ENCODE measurements around the gene PDGFB.

Gene PDGFB

GRCh38 chr22:39276440-39277141, 31.8 kb upstream of the PDGFB start:
- DNase-seq, result no peak

- DNase-seq, result no peak
Measured at GRCh38 chr22:39275814-39276439, 31.1 kb upstream of the PDGFB start.

- no peak for DNase-seq
Measured at GRCh38 chr22:39273950-39274887, 29.4 kb upstream of the PDGFB start.

GRCh38 chr22:39270792-39271191, 26.0 kb upstream of the PDGFB start:
- no peak for DNase-seq

- DNase-seq, result no peak
Measured at GRCh38 chr22:39270280-39270679, 25.5 kb upstream of the PDGFB start.

- no peak for DNase-seq
Measured at GRCh38 chr22:39269095-39269790, 24.5 kb upstream of the PDGFB start.

- DNase-seq, result no peak
Measured at GRCh38 chr22:39268645-39269044, 23.9 kb upstream of the PDGFB start.

- DNase-seq, result no peak
Measured at GRCh38 chr22:39267974-39268373, 23.2 kb upstream of the PDGFB start.

GRCh38 chr22:39266398-39267030, 21.7 kb upstream of the PDGFB start:
- DNase-seq, result no peak

GRCh38 chr22:39265143-39265886, 20.5 kb upstream of the PDGFB start:
- DNase-seq, result no peak

GRCh38 chr22:39264349-39265038, 19.7 kb upstream of the PDGFB start:
- no peak for DNase-seq

- DNase-seq, result no peak
Measured at GRCh38 chr22:39263626-39264348, 19.0 kb upstream of the PDGFB start.

- no peak for DNase-seq
Measured at GRCh38 chr22:39259666-39260065, 14.9 kb upstream of the PDGFB start.

GRCh38 chr22:39257901-39258475, 13.2 kb upstream of the PDGFB start:
- DNase-seq, result no peak

GRCh38 chr22:39256979-39257378, 12.2 kb upstream of the PDGFB start:
- DNase-seq, result no peak

- no peak for DNase-seq
Measured at GRCh38 chr22:39256186-39256552, 11.4 kb upstream of the PDGFB start.

- no peak for DNase-seq
Measured at GRCh38 chr22:39255449-39256185, 10.8 kb upstream of the PDGFB start.

- no peak for DNase-seq
Measured at GRCh38 chr22:39254789-39255298, 10.1 kb upstream of the PDGFB start.

GRCh38 chr22:39254122-39254521, 9.3 kb upstream of the PDGFB start:
- no peak for DNase-seq

Data from NCI-H2227 treated with DMSO at 0.1 percent for 48 hours (cell line).